Neural crest cell (in vitro differentiated cells): Measurements from ENCODE around the gene BABAM2. TPM values are rescaled to one million over a fixed set of nuclear protein-coding genes. Genes with fewer than 3 reads are reported as not detected.

ENCODE experiments used
- DNase-seq: peaks from one replicate; pipeline ENCODE4 v3.0.0; 2021; ENCODE audit warnings: low read depth, mixed read lengths, low spot score
- H3K27ac Mint-ChIP-seq: one replicate; pipeline ENCODE4 v1.8.0; 2021; ENCODE audit warnings: mild to moderate bottlenecking, mixed read lengths; ENCODE audit not compliant: unreplicated experiment
- H3K27me3 Mint-ChIP-seq: 2 replicates; pipeline ENCODE4 v1.8.0; 2021; ENCODE audit warnings: low read depth, mild to moderate bottlenecking, mixed read lengths
- H3K36me3 Mint-ChIP-seq: 2 replicates; pipeline ENCODE4 v1.8.0; 2021; ENCODE audit warnings: low read depth, mild to moderate bottlenecking, mixed read lengths
- H3K4me1 Mint-ChIP-seq: 2 replicates; pipeline ENCODE4 v1.8.0; 2021; ENCODE audit warnings: mixed read lengths
- H3K4me3 Mint-ChIP-seq: one replicate; pipeline ENCODE4 v1.8.0; 2021; ENCODE audit warnings: mild to moderate bottlenecking, mixed read lengths
- H3K9me3 Mint-ChIP-seq: 2 replicates; pipeline ENCODE4 v1.8.0; 2021; ENCODE audit warnings: mixed read lengths
- total RNA-seq: library from RNA; stranded (reverse); gene quantifications from 2 replicates; pipeline ENCODE4 v1.2.1, GENCODE V29; 2021
- TF ChIP-seq, protein P1 (sequence below): fragments of 200-600 bp; sonication (generic); conservative IDR thresholded peaks from 2 replicates; pipeline ENCODE4 v1.5.0; 2021; ENCODE audit warnings: antibody characterized with exemption, mild to moderate bottlenecking

BABAM2 gene
- total RNA-seq, 1 donor from 2014 or later: 28.6 TPM

DNA sequence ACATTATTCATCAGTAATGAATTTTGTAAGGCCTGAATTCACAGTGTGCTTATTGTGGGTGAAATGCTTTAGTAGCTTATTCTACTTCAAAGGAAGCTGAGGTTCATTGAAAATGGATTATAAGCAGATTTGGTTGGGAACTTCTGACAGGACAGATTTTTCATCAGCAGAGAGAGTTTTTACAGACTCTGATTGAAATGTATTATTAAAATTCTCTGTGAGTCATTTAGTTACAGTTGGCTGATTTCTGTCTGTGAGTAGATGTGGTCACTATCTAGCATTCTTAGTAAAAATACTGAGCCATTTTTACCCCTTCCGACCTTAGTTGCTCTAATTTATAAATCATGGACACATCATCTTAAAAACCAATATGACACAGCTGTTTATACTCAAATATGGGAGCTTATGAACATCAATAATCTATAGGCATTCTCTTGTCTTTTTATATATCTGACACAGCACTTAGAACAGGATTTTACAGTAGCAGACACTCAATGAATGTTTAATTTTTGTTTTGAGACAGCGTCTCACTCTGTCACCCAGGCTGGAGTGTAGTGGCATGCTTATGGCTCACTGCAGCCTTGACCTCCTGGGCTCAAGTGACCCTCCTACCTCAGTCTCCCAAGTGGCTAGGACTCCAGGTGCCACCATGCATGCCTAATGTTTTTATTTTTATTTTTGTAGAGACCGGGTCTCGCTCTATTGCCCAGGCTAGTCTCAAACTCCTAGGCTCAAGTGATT lies 239.6 kb downstream of the BABAM2 start:
- Mint-ChIP-seq H3K9me3 (peaks cover 8% of the 10 kb centered on the region), H3K4me1 (no peaks in the 10 kb centered on the region), H3K27ac (no peak overlapping the region), H3K27me3 (no peaks in the 10 kb centered on the region), H3K36me3 (peaks cover 9% of the 10 kb centered on the region), H3K4me3 (no peak overlapping the region)
- TF ChIP-seq, protein P1, sequence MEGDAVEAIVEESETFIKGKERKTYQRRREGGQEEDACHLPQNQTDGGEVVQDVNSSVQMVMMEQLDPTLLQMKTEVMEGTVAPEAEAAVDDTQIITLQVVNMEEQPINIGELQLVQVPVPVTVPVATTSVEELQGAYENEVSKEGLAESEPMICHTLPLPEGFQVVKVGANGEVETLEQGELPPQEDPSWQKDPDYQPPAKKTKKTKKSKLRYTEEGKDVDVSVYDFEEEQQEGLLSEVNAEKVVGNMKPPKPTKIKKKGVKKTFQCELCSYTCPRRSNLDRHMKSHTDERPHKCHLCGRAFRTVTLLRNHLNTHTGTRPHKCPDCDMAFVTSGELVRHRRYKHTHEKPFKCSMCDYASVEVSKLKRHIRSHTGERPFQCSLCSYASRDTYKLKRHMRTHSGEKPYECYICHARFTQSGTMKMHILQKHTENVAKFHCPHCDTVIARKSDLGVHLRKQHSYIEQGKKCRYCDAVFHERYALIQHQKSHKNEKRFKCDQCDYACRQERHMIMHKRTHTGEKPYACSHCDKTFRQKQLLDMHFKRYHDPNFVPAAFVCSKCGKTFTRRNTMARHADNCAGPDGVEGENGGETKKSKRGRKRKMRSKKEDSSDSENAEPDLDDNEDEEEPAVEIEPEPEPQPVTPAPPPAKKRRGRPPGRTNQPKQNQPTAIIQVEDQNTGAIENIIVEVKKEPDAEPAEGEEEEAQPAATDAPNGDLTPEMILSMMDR: no peak
- no peak for DNase-seq

DNA sequence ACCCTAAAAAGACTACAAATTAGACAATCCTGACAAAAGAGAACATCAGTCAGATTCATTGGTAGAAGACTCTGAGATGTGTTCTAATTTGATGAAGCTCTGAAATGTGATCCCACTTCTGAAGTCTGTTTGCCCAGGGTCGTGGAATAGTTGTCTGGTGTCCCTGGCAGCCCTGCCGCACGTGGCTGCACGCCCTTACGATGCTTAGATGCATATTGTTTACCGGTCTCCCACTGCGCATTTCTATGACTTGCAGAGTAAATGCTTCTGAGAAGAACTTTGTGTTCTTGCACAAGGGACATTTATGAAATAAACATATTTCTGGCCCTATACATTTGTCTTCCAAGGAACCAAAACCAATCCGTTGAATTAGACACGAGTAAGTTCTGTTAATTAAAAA lies 243.2 kb downstream of the BABAM2 start:
- Mint-ChIP-seq H3K4me1 (peaks cover 4% of the 10 kb centered on the region), H3K9me3 (no peaks in the 10 kb centered on the region), H3K27ac (no peak overlapping the region), H3K4me3 (no peak overlapping the region), H3K27me3 (no peaks in the 10 kb centered on the region), H3K36me3 (peaks cover 3% of the 10 kb centered on the region)
- DNase-seq: no peak
- TF ChIP-seq, protein P1: no peak

DNA sequence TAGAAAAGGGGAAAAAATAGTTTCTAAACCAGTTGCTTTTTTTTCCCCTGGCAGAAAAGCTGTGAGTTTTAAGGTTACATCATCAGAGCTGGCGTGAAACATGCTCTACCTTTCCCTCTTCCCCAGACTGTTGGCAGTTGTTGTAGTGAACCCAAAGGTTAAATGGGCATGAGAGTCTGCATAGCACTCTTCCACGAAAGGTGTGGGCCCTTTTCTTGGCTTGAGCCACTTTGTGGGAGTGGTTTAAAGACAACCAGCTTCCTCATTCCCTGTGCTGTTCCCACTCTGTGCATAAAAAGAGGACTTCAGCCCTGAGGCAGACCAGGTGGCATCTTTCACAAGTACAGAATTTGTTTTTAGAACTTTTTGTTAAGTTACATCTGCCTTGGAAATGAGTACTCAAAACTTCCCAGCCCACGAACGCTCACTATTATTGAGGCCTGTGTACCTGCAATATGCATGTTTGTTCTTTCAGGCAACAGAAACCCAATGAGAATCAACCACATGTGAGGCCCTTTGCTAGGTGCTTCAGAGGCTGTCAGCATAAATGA lies 243.8 kb downstream of the BABAM2 start:
- no peaks in the 10 kb centered on the region for H3K9me3 Mint-ChIP-seq
- DNase-seq: no peak

DNA sequence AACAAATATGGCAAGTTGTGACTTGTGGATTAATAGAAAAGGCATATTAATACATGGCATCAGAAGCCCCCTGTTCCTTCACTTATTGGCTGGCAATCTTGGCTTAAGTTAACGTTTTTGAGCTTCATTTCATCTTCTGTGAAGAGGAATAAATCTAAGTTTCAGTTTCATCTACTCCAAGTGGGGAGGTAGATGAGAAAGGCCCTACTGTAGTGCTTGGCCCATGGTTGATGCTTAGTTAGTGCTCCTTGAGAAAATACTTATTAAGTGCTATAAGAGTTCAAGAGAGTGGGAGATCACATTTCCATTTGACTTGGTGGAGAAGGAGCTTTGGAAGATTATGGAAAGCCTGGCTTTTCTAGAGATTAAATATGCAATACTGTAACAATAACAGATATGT lies 244.3 kb downstream of the BABAM2 start:
- Mint-ChIP-seq H3K4me1 (peaks cover 4% of the 10 kb centered on the region), H3K9me3 (no peaks in the 10 kb centered on the region), H3K27me3 (no peaks in the 10 kb centered on the region), H3K27ac (no peak overlapping the region), H3K36me3 (peaks cover 3% of the 10 kb centered on the region), H3K4me3 (no peak overlapping the region)
- TF ChIP-seq, protein P1: no peak
- no peak for DNase-seq

More for the DNA sequence above, 243.8 kb downstream of the BABAM2 start:
- no peaks in the 10 kb centered on the region for H3K27me3 Mint-ChIP-seq
- H3K27ac Mint-ChIP-seq: no peak overlapping the region
- H3K36me3 Mint-ChIP-seq: peaks cover 3% of the 10 kb centered on the region
- H3K4me1 Mint-ChIP-seq: peaks cover 4% of the 10 kb centered on the region
- TF ChIP-seq, protein P1: no peak
- H3K4me3 Mint-ChIP-seq: no peak overlapping the region

DNA sequence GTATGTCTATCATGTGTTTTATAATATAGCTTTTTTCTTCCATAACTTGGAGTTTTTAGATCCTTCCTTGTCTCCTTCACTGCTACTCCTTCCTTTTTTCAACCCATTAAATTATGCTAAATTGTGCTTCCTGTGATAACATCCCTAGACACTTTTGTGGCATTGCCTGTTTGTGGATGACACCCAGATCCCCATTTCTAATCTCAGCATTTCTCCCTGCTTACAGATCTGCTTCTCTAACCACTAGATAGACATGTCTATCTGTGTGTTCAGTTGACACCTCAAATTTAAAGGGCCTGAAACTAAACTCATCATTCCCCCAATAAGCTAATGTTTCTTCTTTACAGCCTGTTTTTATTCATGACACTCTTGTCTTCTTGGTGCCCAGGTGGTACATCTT lies 244.8 kb downstream of the BABAM2 start:
- Mint-ChIP-seq H3K4me1 (peaks cover 4% of the 10 kb centered on the region), H3K27me3 (no peaks in the 10 kb centered on the region), H3K36me3 (peaks cover 3% of the 10 kb centered on the region), H3K4me3 (no peak overlapping the region), H3K27ac (no peak overlapping the region), H3K9me3 (no peaks in the 10 kb centered on the region)
- DNase-seq: no peak
- TF ChIP-seq, protein P1: no peak
